ENCODE results near the gene NPBWR2. TPM values are rescaled to one million over a fixed set of nuclear protein-coding genes. Genes with fewer than 3 reads are reported as not detected.
A peak's percentile ranks its signal among the peaks of the same experiment; 100 is the strongest.

The NPBWR2 gene
- total RNA-seq, 1 experiment from 2014 or later, result not detected

DNA sequence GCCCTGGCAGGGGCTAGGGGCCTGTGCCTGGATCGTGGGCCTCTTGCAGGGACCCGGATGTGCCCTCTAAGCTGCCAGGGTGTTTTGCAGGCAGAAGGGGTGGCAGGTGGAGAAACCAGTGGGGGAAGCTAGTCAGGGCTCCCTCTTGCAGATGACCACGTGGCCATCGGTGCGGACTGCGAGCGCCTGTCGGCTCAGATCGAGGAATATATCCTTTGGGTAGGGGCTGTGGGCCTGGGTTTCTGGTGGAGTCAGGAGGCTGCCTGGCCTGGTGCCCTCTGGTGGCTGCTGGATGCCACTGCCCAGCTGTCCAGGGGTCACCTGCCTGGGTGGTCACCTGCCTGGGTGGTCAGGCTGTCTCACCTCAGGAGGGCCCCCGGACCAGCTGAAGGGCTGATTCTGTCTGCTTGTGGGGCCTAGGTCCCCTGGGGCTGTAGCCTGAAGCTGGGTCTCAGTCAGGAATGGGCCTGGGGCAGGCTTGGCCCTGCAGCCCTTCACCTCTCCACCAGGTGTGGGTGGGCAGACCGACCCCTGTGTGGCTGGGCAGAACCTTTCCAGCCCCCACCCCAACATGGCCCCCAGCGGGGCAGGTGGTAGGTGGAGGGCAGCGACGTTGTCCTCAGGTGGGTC lies 37.6 kb downstream of the NPBWR2 start:
- CTCF ChIA-PET, result interaction anchor here (0.6 to 2.2 kb wide), 12 partner anchors 10 to 352 kb away, joined by 3 to 16 read pairs (median 5); partner anchors contain the start of genes LKAAEAR1, OPRL1 and PRPF6
- Mint-ChIP-seq H3K4me1 (peaks cover 19% of the 10 kb centered on the region), H3K9me3 (no peaks in the 10 kb centered on the region), H3K27me3 (ENCODE audit: low read depth) (no peaks in the 10 kb centered on the region; the same call in 1 of the 2 replicates), H3K4me3 (no peak overlapping the region), H3K36me3 (no peaks in the 10 kb centered on the region), H3K27ac (no peak overlapping the region)
- TF ChIP-seq, protein P1, sequence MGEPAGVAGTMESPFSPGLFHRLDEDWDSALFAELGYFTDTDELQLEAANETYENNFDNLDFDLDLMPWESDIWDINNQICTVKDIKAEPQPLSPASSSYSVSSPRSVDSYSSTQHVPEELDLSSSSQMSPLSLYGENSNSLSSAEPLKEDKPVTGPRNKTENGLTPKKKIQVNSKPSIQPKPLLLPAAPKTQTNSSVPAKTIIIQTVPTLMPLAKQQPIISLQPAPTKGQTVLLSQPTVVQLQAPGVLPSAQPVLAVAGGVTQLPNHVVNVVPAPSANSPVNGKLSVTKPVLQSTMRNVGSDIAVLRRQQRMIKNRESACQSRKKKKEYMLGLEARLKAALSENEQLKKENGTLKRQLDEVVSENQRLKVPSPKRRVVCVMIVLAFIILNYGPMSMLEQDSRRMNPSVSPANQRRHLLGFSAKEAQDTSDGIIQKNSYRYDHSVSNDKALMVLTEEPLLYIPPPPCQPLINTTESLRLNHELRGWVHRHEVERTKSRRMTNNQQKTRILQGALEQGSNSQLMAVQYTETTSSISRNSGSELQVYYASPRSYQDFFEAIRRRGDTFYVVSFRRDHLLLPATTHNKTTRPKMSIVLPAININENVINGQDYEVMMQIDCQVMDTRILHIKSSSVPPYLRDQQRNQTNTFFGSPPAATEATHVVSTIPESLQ (CRISPR knock-in tag; IDR thresholded peaks at IDR 0.05), result no peak
- no peak for TF ChIP-seq ZNF138 (CRISPR knock-in tag; conservative IDR thresholded peaks at IDR 0.05)
- TF ChIP-seq, protein P2, sequence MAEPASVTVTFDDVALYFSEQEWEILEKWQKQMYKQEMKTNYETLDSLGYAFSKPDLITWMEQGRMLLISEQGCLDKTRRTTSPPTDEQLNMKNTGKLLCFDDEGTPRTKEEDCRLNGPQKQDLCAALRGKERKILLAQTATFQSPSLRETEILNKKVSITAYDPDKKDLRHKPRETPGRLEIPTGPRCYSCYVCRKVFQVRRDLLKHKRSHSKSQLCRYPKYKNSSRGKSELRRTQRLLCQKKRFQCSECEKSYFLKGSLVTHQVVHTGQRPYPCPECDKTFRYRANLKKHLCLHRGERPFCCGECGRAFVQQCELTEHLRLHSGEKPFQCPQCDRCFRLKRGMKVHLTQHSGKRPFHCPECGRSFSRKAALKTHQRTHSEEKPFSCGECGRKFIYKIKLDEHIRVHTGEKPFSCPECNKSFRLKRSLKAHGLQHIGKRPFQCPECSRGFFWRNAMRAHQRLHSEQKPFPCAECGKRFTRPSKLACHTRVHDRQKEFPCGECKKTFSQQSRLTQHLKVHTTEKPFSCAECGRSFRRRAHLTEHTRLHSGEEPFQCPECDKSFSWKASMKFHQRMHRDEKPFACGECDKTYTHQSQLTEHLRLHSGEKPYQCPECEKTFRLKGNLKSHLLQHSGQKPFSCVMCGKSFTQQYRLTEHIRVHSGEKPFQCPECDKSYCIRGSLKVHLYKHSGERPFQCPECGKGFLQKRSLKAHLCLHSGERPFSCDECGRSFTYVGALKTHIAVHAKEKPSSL (CRISPR knock-in tag; conservative IDR thresholded peaks at IDR 0.05), result no peak
- peak; percentile 37; the same call in 1 of the 2 replicates for TF ChIP-seq GABPB1 (CRISPR knock-in tag; IDR thresholded peaks at IDR 0.05)
- TF ChIP-seq IRF2 (CRISPR knock-in tag; IDR thresholded peaks at IDR 0.05; ENCODE audit: borderline replicate concordance, low read depth), result no peak
- TF ChIP-seq, protein P3, sequence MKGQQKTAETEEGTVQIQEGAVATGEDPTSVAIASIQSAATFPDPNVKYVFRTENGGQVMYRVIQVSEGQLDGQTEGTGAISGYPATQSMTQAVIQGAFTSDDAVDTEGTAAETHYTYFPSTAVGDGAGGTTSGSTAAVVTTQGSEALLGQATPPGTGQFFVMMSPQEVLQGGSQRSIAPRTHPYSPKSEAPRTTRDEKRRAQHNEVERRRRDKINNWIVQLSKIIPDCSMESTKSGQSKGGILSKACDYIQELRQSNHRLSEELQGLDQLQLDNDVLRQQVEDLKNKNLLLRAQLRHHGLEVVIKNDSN (CRISPR knock-in tag; IDR thresholded peaks at IDR 0.05), result peak; percentile 72
- TF ChIP-seq FOXJ3 (CRISPR knock-in tag; IDR thresholded peaks at IDR 0.05; ENCODE audit: borderline replicate concordance), result no peak
- TF ChIP-seq, protein P4, sequence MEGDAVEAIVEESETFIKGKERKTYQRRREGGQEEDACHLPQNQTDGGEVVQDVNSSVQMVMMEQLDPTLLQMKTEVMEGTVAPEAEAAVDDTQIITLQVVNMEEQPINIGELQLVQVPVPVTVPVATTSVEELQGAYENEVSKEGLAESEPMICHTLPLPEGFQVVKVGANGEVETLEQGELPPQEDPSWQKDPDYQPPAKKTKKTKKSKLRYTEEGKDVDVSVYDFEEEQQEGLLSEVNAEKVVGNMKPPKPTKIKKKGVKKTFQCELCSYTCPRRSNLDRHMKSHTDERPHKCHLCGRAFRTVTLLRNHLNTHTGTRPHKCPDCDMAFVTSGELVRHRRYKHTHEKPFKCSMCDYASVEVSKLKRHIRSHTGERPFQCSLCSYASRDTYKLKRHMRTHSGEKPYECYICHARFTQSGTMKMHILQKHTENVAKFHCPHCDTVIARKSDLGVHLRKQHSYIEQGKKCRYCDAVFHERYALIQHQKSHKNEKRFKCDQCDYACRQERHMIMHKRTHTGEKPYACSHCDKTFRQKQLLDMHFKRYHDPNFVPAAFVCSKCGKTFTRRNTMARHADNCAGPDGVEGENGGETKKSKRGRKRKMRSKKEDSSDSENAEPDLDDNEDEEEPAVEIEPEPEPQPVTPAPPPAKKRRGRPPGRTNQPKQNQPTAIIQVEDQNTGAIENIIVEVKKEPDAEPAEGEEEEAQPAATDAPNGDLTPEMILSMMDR (IDR thresholded peaks at IDR 0.05), result peak; percentile 84
- no peak for TF ChIP-seq CBFB (CRISPR knock-in tag; IDR thresholded peaks at IDR 0.05; ENCODE audit: low read depth)
- 0 out of 2 replicates have a peak, but pooled peaks have one; percentile 57 for TF ChIP-seq EMX1 (CRISPR knock-in tag; IDR thresholded peaks at IDR 0.05)
- no peak for TF ChIP-seq ZNF671 (CRISPR knock-in tag; IDR thresholded peaks at IDR 0.05)
- TF ChIP-seq, protein P5, sequence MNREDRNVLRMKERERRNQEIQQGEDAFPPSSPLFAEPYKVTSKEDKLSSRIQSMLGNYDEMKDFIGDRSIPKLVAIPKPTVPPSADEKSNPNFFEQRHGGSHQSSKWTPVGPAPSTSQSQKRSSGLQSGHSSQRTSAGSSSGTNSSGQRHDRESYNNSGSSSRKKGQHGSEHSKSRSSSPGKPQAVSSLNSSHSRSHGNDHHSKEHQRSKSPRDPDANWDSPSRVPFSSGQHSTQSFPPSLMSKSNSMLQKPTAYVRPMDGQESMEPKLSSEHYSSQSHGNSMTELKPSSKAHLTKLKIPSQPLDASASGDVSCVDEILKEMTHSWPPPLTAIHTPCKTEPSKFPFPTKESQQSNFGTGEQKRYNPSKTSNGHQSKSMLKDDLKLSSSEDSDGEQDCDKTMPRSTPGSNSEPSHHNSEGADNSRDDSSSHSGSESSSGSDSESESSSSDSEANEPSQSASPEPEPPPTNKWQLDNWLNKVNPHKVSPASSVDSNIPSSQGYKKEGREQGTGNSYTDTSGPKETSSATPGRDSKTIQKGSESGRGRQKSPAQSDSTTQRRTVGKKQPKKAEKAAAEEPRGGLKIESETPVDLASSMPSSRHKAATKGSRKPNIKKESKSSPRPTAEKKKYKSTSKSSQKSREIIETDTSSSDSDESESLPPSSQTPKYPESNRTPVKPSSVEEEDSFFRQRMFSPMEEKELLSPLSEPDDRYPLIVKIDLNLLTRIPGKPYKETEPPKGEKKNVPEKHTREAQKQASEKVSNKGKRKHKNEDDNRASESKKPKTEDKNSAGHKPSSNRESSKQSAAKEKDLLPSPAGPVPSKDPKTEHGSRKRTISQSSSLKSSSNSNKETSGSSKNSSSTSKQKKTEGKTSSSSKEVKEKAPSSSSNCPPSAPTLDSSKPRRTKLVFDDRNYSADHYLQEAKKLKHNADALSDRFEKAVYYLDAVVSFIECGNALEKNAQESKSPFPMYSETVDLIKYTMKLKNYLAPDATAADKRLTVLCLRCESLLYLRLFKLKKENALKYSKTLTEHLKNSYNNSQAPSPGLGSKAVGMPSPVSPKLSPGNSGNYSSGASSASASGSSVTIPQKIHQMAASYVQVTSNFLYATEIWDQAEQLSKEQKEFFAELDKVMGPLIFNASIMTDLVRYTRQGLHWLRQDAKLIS (CRISPR knock-in tag; IDR thresholded peaks at IDR 0.05; ENCODE audit: borderline replicate concordance), result no peak
- no peak for TF ChIP-seq ZNF121 (CRISPR knock-in tag; IDR thresholded peaks at IDR 0.05)
- TF ChIP-seq, protein P6, sequence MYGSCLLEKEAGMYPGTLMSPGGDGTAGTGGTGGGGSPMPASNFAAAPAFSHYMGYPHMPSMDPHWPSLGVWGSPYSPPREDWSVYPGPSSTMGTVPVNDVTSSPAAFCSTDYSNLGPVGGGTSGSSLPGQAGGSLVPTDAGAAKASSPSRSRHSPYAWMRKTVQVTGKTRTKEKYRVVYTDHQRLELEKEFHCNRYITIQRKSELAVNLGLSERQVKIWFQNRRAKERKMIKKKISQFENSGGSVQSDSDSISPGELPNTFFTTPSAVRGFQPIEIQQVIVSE (CRISPR knock-in tag; IDR thresholded peaks at IDR 0.05; ENCODE audit: borderline replicate concordance), result no peak
- TF ChIP-seq ZNF423 (CRISPR knock-in tag; IDR thresholded peaks at IDR 0.05), result peak; percentile 97
- TF ChIP-seq ZNF263 (CRISPR knock-in tag; IDR thresholded peaks at IDR 0.05; ENCODE audit: low read depth), result no peak
- no peak for TF ChIP-seq NR1H2 (CRISPR knock-in tag; IDR thresholded peaks at IDR 0.05)
- TF ChIP-seq, protein P7, sequence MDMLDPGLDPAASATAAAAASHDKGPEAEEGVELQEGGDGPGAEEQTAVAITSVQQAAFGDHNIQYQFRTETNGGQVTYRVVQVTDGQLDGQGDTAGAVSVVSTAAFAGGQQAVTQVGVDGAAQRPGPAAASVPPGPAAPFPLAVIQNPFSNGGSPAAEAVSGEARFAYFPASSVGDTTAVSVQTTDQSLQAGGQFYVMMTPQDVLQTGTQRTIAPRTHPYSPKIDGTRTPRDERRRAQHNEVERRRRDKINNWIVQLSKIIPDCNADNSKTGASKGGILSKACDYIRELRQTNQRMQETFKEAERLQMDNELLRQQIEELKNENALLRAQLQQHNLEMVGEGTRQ (CRISPR knock-in tag; IDR thresholded peaks at IDR 0.05), result peak; percentile 72
- no peak for TF ChIP-seq ZNF416 (CRISPR knock-in tag; IDR thresholded peaks at IDR 0.05)
- TF ChIP-seq, protein P8, sequence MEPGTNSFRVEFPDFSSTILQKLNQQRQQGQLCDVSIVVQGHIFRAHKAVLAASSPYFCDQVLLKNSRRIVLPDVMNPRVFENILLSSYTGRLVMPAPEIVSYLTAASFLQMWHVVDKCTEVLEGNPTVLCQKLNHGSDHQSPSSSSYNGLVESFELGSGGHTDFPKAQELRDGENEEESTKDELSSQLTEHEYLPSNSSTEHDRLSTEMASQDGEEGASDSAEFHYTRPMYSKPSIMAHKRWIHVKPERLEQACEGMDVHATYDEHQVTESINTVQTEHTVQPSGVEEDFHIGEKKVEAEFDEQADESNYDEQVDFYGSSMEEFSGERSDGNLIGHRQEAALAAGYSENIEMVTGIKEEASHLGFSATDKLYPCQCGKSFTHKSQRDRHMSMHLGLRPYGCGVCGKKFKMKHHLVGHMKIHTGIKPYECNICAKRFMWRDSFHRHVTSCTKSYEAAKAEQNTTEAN (CRISPR knock-in tag; IDR thresholded peaks at IDR 0.05), result no peak
- ATAC-seq (peak; percentile 75), DNase-seq (ENCODE audit: low spot score) (peak; percentile 83)
- POLR2A ChIA-PET, result interaction anchor here (1.5 kb wide), 1 partner anchor 51 kb away, joined by 6 read pairs; no protein-coding TSS in a partner anchor

Data from WTC11 (cell line).